GM18907 (cell line): ENCODE data around the gene GLUL.

ENCODE experiments used
- ATAC-seq: cut with Tn5 transposase; IDR thresholded peaks from one replicate; pipeline ENCODE4 v1.9.1; 2021; ENCODE audit warnings: mild to moderate bottlenecking, moderate library complexity; ENCODE audit not compliant: unreplicated experiment

Gene GLUL

GRCh38 chr1:182391362-182392049 lies at the start of gene GLUL:
GLUL (minus strand) TSS chr1:182391790; CDS start chr1:182388737, 3,053 bp downstream.
- ATAC-seq: peak; percentile 70

GRCh38 chr1:182438326-182438725 lies 46.7 kb upstream of the GLUL start:
- no peak for ATAC-seq

- no peak for ATAC-seq
Observed at GRCh38 chr1:182433580-182433979, 42.0 kb upstream of the GLUL start.

- no peak for ATAC-seq
Observed at GRCh38 chr1:182431278-182431677, 39.7 kb upstream of the GLUL start.

- ATAC-seq: peak; percentile 35
Observed at GRCh38 chr1:182430263-182431068, 38.9 kb upstream of the GLUL start.

GRCh38 chr1:182428043-182428442 lies 36.5 kb upstream of the GLUL start:
- ATAC-seq: no peak

GRCh38 chr1:182426442-182427430 lies 35.1 kb upstream of the GLUL start:
- ATAC-seq: peak; percentile 66

- ATAC-seq: no peak
Observed at GRCh38 chr1:182415789-182416188, 24.2 kb upstream of the GLUL start.

- no peak for ATAC-seq
Observed at GRCh38 chr1:182413969-182414368, 22.4 kb upstream of the GLUL start.

- ATAC-seq: no peak
Observed at GRCh38 chr1:182413486-182413885, 21.9 kb upstream of the GLUL start.

- no peak for ATAC-seq
Observed at GRCh38 chr1:182410620-182411273, 19.2 kb upstream of the GLUL start.

- no peak for ATAC-seq
Observed at GRCh38 chr1:182410138-182410537, 18.5 kb upstream of the GLUL start.

GRCh38 chr1:182408435-182409075 lies 17.0 kb upstream of the GLUL start:
- no peak for ATAC-seq

- ATAC-seq: no peak
Observed at GRCh38 chr1:182407724-182408123, 16.1 kb upstream of the GLUL start.

GRCh38 chr1:182406012-182406411 lies 14.4 kb upstream of the GLUL start:
- no peak for ATAC-seq

- ATAC-seq: no peak
Observed at GRCh38 chr1:182405578-182405977, 14.0 kb upstream of the GLUL start.

GRCh38 chr1:182404781-182405180 lies 13.2 kb upstream of the GLUL start:
- no peak for ATAC-seq

- ATAC-seq: no peak
Observed at GRCh38 chr1:182400567-182400966, 9.0 kb upstream of the GLUL start, which contains the start of gene TEDDM1. TEDDM1 (minus strand) TSS chr1:182400667; CDS start chr1:182400485, 182 bp downstream.

GRCh38 chr1:182397653-182398393 lies 6.2 kb upstream of the GLUL start:
- ATAC-seq: no peak
